ENCODE data around the gene FRY.

The FRY gene

GRCh38 chr13:32284927-32285632 lies 253.5 kb downstream of the FRY start:
- in situ Hi-C loops (cut with MboI; ENCODE audit: low sequenced_read_pairs), result no loop called here

GRCh38 chr13:32285633-32285965 lies 254.0 kb downstream of the FRY start:
- in situ Hi-C loops (cut with MboI; ENCODE audit: low sequenced_read_pairs), result no loop called here

GRCh38 chr13:32297206-32297605 lies 265.6 kb downstream of the FRY start:
- in situ Hi-C loops (cut with MboI; ENCODE audit: low sequenced_read_pairs), result no loop called here

- in situ Hi-C loops (cut with MboI; ENCODE audit: low sequenced_read_pairs), result no loop called here
These were observed 267.1 kb downstream of the FRY start for GRCh38 chr13:32298695-32299094.

- in situ Hi-C loops (cut with MboI; ENCODE audit: low sequenced_read_pairs), result no loop called here
These were observed 268.3 kb downstream of the FRY start for GRCh38 chr13:32299893-32300292.

- in situ Hi-C loops (cut with MboI; ENCODE audit: low sequenced_read_pairs), result no loop called here
These were observed 268.8 kb downstream of the FRY start for GRCh38 chr13:32300406-32300805.

- in situ Hi-C loops (cut with MboI; ENCODE audit: low sequenced_read_pairs), result no loop called here
These were observed 269.3 kb downstream of the FRY start for GRCh38 chr13:32300920-32301319.

- in situ Hi-C loops (cut with MboI; ENCODE audit: low sequenced_read_pairs), result no loop called here
These were observed 270.9 kb downstream of the FRY start for GRCh38 chr13:32302461-32302860.

- in situ Hi-C loops (cut with MboI; ENCODE audit: low sequenced_read_pairs), result no loop called here
These were observed 274.1 kb downstream of the FRY start for GRCh38 chr13:32305646-32306045.

- in situ Hi-C loops (cut with MboI; ENCODE audit: low sequenced_read_pairs), result no loop called here
These were observed 277.9 kb downstream of the FRY start for GRCh38 chr13:32309312-32310133.

GRCh38 chr13:32310134-32310706 lies 278.6 kb downstream of the FRY start:
- in situ Hi-C loops (cut with MboI; ENCODE audit: low sequenced_read_pairs), result no loop called here

- in situ Hi-C loops (cut with MboI; ENCODE audit: low sequenced_read_pairs), result no loop called here
These were observed 279.8 kb downstream of the FRY start for GRCh38 chr13:32311188-32311897.

- in situ Hi-C loops (cut with MboI; ENCODE audit: low sequenced_read_pairs), result no loop called here
These were observed 283.0 kb downstream of the FRY start for GRCh38 chr13:32314271-32315237.

- in situ Hi-C loops (cut with MboI; ENCODE audit: low sequenced_read_pairs), result no loop called here
These were observed 283.9 kb downstream of the FRY start, which contains the start of the genes BRCA2 and ZAR1L for GRCh38 chr13:32315238-32316027. Gene BRCA2 (plus strand): TSS chr13:32315508. CDS start chr13:32316461, 953 bp downstream. Gene ZAR1L (minus strand): TSS chr13:32315363. CDS start chr13:32311925, 3,438 bp downstream.

- in situ Hi-C loops (cut with MboI; ENCODE audit: low sequenced_read_pairs), result no loop called here
These were observed 284.4 kb downstream of the FRY start for GRCh38 chr13:32316028-32316339.

GRCh38 chr13:32316501-32316900 lies 284.9 kb downstream of the FRY start:
- in situ Hi-C loops (cut with MboI; ENCODE audit: low sequenced_read_pairs), result no loop called here

GRCh38 chr13:32317716-32318465 lies 286.3 kb downstream of the FRY start:
- in situ Hi-C loops (cut with MboI; ENCODE audit: low sequenced_read_pairs), result no loop called here

- in situ Hi-C loops (cut with MboI; ENCODE audit: low sequenced_read_pairs), result no loop called here
These were observed 289.0 kb downstream of the FRY start for GRCh38 chr13:32320528-32320927.

GRCh38 chr13:32323912-32324311 lies 292.3 kb downstream of the FRY start:
- in situ Hi-C loops (cut with MboI; ENCODE audit: low sequenced_read_pairs), result no loop called here
